Esophagus (tissue), 2 donors: Measurements from ENCODE around the gene PMF1. TPM values are rescaled to one million over a fixed set of nuclear protein-coding genes. Genes with fewer than 3 reads are reported as not detected.
A peak's percentile ranks its signal among the peaks of the same experiment; 100 is the strongest.

Source experiments
- H3K27ac ChIP-seq, 2 donors: one replicate each; pipeline ENCODE4 v1.5.1; 2013; ENCODE audit warnings: low read depth in 2 of 2, mild to moderate bottlenecking in 2 of 2, inconsistent platforms in 1 of 2, low read length in 1 of 2, moderate library complexity in 1 of 2
- H3K27me3 ChIP-seq, 2 donors: one replicate each; pipeline ENCODE4 v1.6.1; 2013; ENCODE audit warnings: low read length in 2 of 2, control low read depth in 1 of 2, mild to moderate bottlenecking in 1 of 2; ENCODE audit not compliant: insufficient read depth in 2 of 2, control insufficient read depth in 1 of 2
- H3K36me3 ChIP-seq, 2 donors: one replicate each; pipeline ENCODE4 v1.6.1; 2013; ENCODE audit warnings: low read length in 1 of 2; ENCODE audit not compliant: control insufficient read depth in 2 of 2, insufficient read depth in 2 of 2
- H3K4me1 ChIP-seq, 2 donors: one replicate each; pipeline ENCODE4 v1.6.1; 2013; ENCODE audit warnings: low read length in 1 of 2; ENCODE audit not compliant: control insufficient read depth in 2 of 2, insufficient read depth in 2 of 2
- H3K4me3 ChIP-seq, 2 donors: one replicate each; pipeline ENCODE4 v1.5.1; 2013; ENCODE audit warnings: low read length in 2 of 2, mild to moderate bottlenecking in 2 of 2, low read depth in 1 of 2, moderate library complexity in 1 of 2
- H3K9me3 ChIP-seq, 2 donors: one replicate each; pipeline ENCODE4 v1.6.1; 2013; ENCODE audit warnings: mild to moderate bottlenecking in 2 of 2, low read depth in 1 of 2, low read length in 1 of 2, moderate library complexity in 1 of 2; ENCODE audit not compliant: control insufficient read depth in 2 of 2, insufficient read depth in 1 of 2
- WGBS, 2 donors: extraction: QIAGEN DNeasy Blood & Tissue Kit; methylation state at CpG; one replicate each; pipeline ENCODE4 v1.1.7; 2013; 5-methylcytosine and 5-hydroxymethylcytosine counted together
- polyA plus RNA-seq, 2 donors: library from polyadenylated mRNA; stranded (reverse); fragments of 200-250 nt; gene quantifications; one replicate each; pipeline ENCODE4 v1.2.3, GENCODE V29; 2013
- donor health status: healthy with polysubstance abuse.
- donor health status: Bipolar disorder and iron deficiency.

Gene PMF1
- polyA plus RNA-seq, 2 donors, result 67.2 to 69.0 TPM

DNA sequence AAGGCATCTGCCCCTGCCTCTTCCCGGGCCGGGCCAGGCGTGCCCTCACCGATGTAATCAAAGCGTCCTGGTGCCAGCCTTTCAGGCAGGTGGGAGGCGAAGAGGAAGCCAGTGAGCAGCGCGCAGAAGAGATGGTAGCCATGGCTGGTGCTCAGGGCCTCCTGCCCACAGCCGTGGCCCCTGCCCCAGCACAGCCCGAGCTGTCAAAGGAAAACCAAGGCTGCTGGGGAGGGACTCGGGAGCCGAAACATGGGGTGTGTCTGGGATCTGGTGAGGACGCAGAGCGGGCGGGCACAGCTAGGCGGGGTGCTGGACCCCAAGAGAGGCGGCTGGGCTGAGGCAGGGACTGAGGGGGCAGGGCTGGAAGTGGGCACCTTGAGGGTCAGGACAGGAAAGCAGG, 31.9 kb downstream of the PMF1 start:
- H3K9me3 ChIP-seq, result peaks cover 0 to 2% of the 10 kb centered on the region in 2 donors
- 81 to 84% methylated on average over 17 of the region's 17 CpGs for WGBS, 2 donors
- H3K4me1 ChIP-seq, result peaks cover 2 to 36% of the 10 kb centered on the region in 2 donors
- no peak overlapping the region for H3K4me3 ChIP-seq
- no peak overlapping the region for H3K27ac ChIP-seq
- H3K27me3 ChIP-seq, result no peaks in the 10 kb centered on the region
- peaks cover 7 to 24% of the 10 kb centered on the region in 2 donors for H3K36me3 ChIP-seq

DNA sequence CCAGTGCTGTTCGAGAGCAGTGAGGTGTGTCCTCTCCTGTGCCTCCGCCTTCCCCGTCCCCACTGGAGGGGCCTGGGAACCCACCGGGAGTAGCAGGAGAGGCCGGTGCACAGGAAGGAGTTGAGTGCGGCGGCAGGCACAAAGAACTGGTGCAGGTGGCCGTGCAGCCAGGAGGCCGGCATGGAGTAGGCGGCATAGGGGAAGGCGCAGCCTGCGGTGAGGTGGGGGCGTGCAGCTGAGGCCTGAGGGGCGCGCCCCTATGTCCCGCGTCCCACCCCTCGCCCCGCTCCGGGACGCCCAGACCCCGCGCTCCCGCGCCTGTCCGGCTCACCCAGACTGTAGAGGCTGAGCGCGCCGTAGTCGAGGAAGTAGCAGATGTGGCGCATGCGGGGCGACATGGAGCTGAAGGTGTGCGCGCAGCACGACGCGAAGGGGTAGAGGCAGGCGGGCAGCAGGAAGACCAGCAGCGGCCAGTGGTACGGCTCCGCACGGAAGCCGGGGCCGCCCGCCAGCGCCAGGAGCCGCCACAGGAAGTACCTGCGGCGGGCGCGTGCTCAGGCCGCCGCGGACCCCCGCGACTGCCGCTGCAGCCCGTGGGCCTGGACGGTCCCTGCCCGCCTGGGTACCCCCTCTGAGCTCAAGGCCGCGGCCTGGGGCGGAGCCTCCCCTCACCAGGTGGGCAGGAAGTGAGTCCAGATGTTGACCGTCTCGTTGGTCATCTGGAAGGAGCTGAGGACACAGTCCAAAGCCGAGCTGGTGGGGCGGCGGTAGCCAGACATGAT, 32.8 kb downstream of the PMF1 start:
- WGBS, 2 donors, result 5 to 6% methylated on average over 57 to 69 of the region's 69 CpGs
- H3K27me3 ChIP-seq, result no peaks in the 10 kb centered on the region
- H3K36me3 ChIP-seq, result peaks cover 7 to 29% of the 10 kb centered on the region in 2 donors
- peak overlapping the region; percentile 19 to 23 for H3K4me3 ChIP-seq
- H3K27ac ChIP-seq, result no peak overlapping the region
- H3K9me3 ChIP-seq, result peaks cover 0 to 2% of the 10 kb centered on the region in 2 donors
- H3K4me1 ChIP-seq, result peaks cover 2 to 36% of the 10 kb centered on the region in 2 donors

DNA sequence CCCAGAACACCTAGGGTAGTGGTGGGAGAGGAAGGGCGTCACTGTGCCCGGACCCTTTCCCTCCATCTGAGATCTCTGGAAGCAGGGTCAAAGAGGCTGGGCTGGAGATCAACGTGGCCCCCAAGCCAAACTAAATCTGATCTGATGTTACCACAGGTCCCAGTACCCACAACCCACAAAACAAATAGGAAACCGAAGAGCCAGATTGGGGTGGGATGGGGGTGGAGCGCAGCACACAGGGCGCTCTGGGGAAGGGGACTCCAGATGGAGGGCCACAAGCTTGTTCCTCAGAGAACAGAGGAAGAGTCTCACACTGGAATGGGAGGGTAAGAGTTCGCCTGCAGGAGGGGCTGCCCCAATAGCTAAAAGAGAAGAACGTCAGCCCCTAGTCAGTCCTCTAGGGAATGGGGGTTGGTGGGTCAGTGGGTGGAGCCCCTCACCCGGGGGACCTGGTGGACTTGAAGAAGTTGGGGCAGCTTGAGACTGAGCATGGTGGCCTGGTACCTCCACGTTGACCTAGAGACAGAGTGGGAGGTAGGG, 33.5 kb downstream of the PMF1 start:
- Histone ChIP-seq H3K36me3 (peaks cover 13 to 29% of the 10 kb centered on the region in 2 donors), H3K27ac (no peak overlapping the region), H3K4me3 (peak overlapping the region in 1 of 2 donors; percentile 19), H3K27me3 (no peaks in the 10 kb centered on the region), H3K4me1 (peaks cover 2 to 33% of the 10 kb centered on the region in 2 donors), H3K9me3 (peaks cover 0 to 2% of the 10 kb centered on the region in 2 donors)
- 57 to 63% methylated on average over 9 to 10 of the region's 10 CpGs for WGBS, 2 donors

DNA sequence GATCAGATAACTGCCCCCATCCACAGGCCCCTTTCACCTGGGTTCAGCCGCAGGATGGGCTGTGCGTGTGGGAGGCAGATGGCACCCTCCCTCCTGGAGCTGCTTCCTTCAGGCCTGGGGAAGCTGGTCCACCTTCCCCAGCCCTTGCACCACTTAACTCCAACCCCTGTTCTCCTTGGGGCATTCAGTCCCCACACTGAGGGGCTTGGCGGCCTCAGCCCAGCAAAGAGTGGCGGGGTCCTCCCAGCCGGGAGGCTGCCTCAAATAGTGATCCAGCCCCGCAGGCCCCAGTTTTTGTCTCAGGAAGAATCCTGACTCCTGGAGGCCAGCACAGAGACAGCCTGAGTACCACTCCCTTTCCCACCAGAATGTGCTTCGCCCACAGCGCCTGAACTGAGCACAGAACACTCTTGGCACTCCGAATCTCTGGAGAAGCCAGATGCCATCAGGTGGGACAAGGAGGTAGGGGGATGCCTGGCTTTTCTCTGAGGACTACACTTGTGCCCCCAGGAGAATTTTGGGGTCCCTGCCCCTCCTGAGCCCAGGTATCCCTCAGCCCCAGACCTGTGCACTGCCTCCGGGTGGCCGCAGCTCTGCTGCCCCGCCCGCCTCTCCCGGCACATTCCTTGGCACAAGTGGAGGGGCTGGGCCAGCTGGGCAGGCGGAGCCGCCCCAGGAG, 34.1 kb downstream of the PMF1 start:
- H3K4me1 ChIP-seq, result peaks cover 4 to 31% of the 10 kb centered on the region in 2 donors
- peaks cover 0 to 2% of the 10 kb centered on the region in 2 donors for H3K9me3 ChIP-seq
- H3K27ac ChIP-seq, result peak overlapping the region in 1 of 2 donors; percentile 13

DNA sequence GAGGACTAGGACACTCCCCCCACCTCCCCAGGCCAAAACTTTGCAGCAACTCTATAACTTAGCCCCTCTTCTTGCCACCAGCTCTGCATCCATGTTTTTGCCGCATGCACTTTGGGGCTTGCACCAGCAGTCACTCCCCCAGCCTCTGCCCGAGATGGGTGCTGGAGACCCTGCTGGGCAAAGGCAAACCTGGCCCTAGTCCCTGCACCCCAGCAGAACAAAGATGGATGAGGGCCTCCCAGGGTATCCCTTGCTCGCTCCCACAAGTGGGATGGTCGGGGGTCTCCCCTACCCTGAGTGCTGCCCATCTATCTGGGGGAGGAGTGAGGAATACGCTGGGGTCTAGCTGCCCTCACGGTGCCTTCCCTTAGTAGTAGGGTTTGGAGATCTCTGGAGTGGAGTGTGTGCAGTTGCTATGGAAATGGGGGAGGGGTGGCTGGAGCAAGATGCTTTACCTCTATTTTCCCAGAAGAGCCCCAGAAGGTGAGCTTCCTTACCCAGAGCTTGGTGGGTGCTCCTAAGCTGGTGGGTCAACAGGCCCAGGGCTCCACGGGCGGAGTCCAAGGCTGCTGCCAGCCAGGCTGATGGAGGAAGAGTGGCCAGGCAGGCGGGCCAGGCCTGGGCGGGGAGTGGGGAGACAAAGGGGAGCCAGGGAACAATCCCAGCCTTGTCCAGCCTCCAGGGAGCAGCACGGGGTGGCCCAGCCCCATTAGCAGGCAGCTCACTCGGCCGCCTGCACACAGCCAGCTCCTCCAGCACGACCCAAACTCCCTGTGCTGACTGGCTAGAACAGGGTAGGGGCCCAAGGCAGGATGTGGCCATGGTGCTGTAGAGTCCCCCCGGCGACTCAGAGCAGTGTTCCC, 34.9 kb downstream of the PMF1 start, which contains the start of gene PAQR6:
TSS of gene PAQR6 (minus strand) at position 597 of the 863 bp plus-strand sequence. CDS start 1,325 bp downstream, outside the sequence.
- H3K27ac ChIP-seq, result peak within 1 kb of the TSS; percentile 11 to 44

More for the DNA sequence above, 34.1 kb downstream of the PMF1 start:
- H3K27me3 ChIP-seq, result no peaks in the 10 kb centered on the region
- H3K36me3 ChIP-seq, result peaks cover 16 to 35% of the 10 kb centered on the region in 2 donors
- no peak overlapping the region for H3K4me3 ChIP-seq
- whole genome bisulfite sequencing, 2 donors, result 39 to 40% methylated on average over 14 to 16 of the region's 16 CpGs

DNA sequence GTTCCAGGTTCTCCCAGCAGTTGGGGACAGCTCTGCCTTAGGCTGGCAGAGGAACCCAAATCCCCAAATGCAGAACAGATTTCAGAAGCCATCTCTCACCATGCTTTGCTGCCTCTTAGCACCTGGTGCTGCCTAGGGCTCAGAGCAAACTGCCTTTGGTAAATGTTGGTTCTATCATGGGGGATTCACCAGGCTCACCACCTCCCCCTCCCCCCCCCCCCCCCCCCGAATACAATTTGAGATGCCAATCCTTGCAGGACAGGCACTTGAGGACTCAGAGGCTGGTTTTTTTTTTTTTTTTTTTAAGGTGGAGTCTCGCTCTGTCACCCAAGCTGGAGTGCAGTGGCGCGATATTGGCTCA, 35.5 kb downstream of the PMF1 start:
- peak overlapping the region; percentile 11 to 44 for H3K27ac ChIP-seq
- H3K27me3 ChIP-seq, result no peaks in the 10 kb centered on the region
- 66 to 93% methylated on average over 3 to 4 of the region's 4 CpGs for WGBS, 2 donors
- peaks cover 0 to 2% of the 10 kb centered on the region in 2 donors for H3K9me3 ChIP-seq
- H3K4me3 ChIP-seq, result no peak overlapping the region
- peaks cover 4 to 31% of the 10 kb centered on the region in 2 donors for H3K4me1 ChIP-seq
- peaks cover 23 to 41% of the 10 kb centered on the region in 2 donors for H3K36me3 ChIP-seq

More for the DNA sequence above, 34.9 kb downstream of the PMF1 start, which contains the start of gene PAQR6:
- H3K9me3 ChIP-seq, result peaks cover 0 to 2% of the 10 kb centered on the region in 2 donors
- H3K36me3 ChIP-seq, result peaks cover 23 to 35% of the 10 kb centered on the region in 2 donors
- 35 to 39% methylated on average over 16 of the region's 16 CpGs for WGBS, 2 donors
- H3K27me3 ChIP-seq, result no peaks in the 10 kb centered on the region
- no peak within 1 kb of the TSS for H3K4me3 ChIP-seq
- peaks cover 4 to 31% of the 10 kb centered on the region in 2 donors for H3K4me1 ChIP-seq

DNA sequence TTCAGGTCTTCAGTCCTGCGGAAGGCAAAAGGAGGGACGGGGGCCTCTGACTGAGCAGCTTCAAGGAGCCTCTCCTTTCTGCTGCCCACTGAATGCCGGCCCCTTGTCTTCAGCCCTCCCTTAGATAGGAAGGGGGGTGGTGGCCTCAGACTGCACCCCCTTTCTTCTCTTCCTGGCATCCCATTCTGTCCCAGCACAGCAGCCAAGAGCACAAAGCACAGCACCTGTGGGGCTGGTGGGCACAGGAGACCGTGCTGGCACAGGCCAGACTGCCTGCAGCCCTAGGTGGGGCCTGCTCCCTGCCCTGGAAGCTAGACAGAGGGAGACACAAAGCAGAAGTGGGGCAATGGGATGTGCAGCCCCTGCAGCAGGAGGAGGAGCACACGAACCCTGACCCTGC, 36.8 kb downstream of the PMF1 start:
- Histone ChIP-seq H3K4me3 (no peak overlapping the region), H3K27me3 (no peaks in the 10 kb centered on the region), H3K27ac (no peak overlapping the region), H3K9me3 (no peaks in the 10 kb centered on the region), H3K4me1 (peaks cover 4 to 31% of the 10 kb centered on the region in 2 donors), H3K36me3 (peaks cover 26 to 48% of the 10 kb centered on the region in 2 donors)
- 74 to 75% methylated on average over 5 of the region's 5 CpGs for WGBS, 2 donors

DNA sequence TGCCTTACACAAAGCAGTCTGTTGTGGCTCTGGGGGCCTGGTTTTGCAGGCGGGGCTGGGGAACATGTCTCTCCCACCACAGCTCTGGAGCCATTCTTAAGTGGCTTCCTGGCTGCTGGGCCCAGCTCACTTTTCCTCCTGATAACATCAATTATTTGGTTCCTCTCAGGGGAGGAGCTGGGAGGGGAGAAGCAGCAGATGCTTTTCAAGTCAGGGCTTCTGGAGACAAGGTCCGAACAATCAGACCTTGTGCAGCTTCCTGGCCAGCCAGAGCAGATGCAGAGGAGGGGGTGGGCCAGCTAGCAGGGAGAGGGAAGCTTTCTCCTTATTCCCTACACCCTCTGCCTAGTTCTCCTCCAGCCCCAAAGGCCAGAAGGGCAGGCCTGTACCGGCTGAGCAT, 38.7 kb downstream of the PMF1 start:
- peaks cover 2 to 15% of the 10 kb centered on the region in 2 donors for H3K4me1 ChIP-seq
- H3K27ac ChIP-seq, result no peak overlapping the region
- peaks cover 33 to 52% of the 10 kb centered on the region in 2 donors for H3K36me3 ChIP-seq

DNA sequence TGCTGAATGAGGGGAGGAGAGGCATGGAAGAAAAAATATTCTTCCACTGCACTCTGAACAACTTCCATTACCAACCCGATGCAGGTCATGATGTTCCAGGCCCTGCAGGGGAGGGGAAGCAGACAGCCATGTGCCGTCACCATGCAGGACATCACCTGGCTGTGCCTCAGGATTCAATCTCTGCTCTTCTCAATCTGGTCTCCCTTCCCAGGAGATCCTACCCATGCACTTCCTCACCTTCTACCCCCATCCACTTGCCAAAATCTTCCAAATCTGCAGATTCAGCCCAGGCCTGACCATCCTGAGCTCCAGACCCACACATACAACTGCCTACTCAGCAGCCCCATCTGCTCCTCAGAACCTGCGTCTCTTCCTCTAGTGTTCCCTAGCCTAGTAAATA, 40.8 kb downstream of the PMF1 start:
- WGBS, 2 donors, result 93% methylated on average over 3 of the region's 3 CpGs
- Histone ChIP-seq H3K36me3 (peaks cover 44 to 66% of the 10 kb centered on the region in 2 donors), H3K27me3 (no peaks in the 10 kb centered on the region), H3K9me3 (no peaks in the 10 kb centered on the region), H3K27ac (no peak overlapping the region), H3K4me1 (peaks cover under 1 to 2% of the 10 kb centered on the region in 2 donors), H3K4me3 (no peak overlapping the region)

More for the DNA sequence above, 38.7 kb downstream of the PMF1 start:
- WGBS, 2 donors, result 28 to 43% methylated on average over 3 of the region's 3 CpGs
- no peaks in the 10 kb centered on the region for H3K9me3 ChIP-seq
- H3K27me3 ChIP-seq, result no peaks in the 10 kb centered on the region
- no peak overlapping the region for H3K4me3 ChIP-seq
